ENCODE measurements around the gene DPT.

Gene DPT

DNA sequence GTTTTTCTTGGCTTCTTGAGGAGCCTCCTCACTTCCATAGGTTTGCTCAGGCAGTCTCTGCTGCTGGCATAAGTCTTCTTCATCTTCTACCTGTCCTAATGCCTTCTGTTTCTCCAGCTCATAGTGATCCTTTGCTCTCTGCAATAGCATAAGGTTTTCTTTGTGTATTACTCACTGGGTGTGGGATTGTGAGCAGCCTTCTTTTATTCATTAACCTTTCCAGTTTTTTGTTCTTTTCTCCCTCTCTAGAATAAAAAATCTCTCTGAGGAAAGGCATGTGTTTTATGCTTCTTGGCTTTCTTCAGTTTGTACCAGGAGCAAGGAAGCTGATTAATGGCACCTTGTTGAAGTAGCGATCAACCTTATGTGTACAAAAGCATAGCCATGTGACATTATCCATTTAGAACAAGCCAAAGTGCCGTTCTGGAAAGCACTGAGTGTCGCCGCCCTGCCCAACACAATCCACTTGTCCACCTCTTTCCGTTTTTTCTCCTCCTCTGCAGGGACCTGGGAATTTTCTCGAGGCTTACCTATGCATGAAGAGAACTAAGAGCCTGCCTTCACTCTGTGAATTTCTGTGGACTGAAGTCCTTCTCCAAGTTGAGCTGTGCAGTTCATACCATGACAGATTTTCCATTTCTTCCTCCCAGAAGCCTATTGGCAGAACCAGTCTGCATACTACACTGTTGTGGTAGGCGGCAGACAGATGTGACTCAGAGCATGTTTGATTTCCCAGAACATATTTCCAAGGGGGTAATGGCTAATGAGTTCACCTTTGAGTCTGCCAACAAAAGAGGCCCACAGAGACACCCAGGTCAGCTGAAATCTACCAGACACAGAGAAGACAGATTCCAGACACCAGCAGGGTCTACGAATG lies 39.0 kb downstream of the DPT start:
- Histone ChIP-seq H3K4me3 (no peak overlapping the region), H3K36me3 (ENCODE audit: insufficient read depth, low read length) (no peaks in the 10 kb centered on the region), H3K9ac (ENCODE audit: insufficient read length) (no peak overlapping the region), H3K9me3 (ENCODE audit: low read depth, low read length) (no peaks in the 10 kb centered on the region), H3K27ac (no peak overlapping the region)
- no peak for DNase-seq (ENCODE audit: low read depth, low spot score)
- TF ChIP-seq FOXP2 (optimal IDR thresholded peaks at IDR 0.05; ENCODE audit: control extremely low read depth, extremely low read length, insufficient read depth) (no peak), EZH2 (IDR thresholded peaks at IDR 0.05) (no peak), POLR2AphosphoS5 (IDR thresholded peaks at IDR 0.05; ENCODE audit: borderline replicate concordance, low read depth, low read length) (no peak)

DNA sequence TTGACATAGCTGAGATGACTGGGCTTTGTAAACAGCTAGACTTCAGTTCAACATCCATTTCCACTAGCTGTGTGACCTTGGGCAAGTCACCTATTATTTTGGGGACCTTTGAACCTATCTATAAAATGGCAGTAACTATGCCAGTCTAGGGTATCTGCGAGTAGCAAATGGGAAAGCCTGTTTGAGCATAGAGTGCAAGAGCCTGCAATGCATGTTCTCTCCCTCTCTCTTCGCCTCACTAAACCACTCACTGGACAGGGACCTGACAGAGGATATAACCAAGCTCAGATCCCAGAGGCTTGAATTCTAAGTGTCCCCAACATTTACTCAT lies 39.7 kb downstream of the DPT start:
- Histone ChIP-seq H3K36me3 (ENCODE audit: insufficient read depth, low read length) (no peaks in the 10 kb centered on the region), H3K27ac (no peak overlapping the region), H3K4me3 (no peak overlapping the region), H3K9me3 (ENCODE audit: low read depth, low read length) (no peaks in the 10 kb centered on the region), H3K9ac (ENCODE audit: insufficient read length) (no peak overlapping the region)
- TF ChIP-seq EZH2 (IDR thresholded peaks at IDR 0.05): no peak
- TF ChIP-seq FOXP2 (optimal IDR thresholded peaks at IDR 0.05; ENCODE audit: control extremely low read depth, extremely low read length, insufficient read depth): no peak
- TF ChIP-seq POLR2AphosphoS5 (IDR thresholded peaks at IDR 0.05; ENCODE audit: borderline replicate concordance, low read depth, low read length): no peak
- no peak for DNase-seq (ENCODE audit: low read depth, low spot score)

DNA sequence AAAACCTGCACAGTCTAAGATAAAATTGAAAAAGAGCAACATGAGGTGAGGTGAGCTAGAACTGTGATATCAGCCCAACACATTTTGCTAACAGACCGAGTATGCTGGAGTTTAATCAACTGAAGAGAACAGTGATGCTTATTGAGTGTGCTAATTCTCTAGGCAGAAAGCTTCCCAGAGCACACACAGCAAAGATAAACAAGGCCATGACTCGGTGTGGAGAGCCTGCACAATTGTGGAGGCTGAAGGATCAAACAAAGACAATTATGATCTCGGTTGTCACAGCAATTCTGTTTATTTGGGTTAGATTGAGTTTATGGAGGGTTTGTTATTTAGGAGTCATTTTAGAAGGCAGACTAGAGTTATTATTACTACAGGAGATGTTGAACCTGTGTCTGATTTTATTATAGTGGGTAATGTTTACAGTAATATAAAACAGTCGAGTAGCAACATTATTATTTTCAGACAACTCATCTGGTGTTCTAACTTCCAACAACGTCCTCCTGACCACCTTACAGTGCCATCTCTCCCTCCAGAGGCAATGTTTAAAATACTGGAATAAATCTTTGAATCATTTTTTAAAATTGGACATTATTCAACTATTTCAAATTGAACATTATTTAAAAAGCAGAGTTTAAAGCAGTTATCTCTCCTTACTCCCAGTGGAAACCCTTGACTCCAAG lies 40.2 kb downstream of the DPT start:
- TF ChIP-seq FOXP2 (optimal IDR thresholded peaks at IDR 0.05; ENCODE audit: control extremely low read depth, extremely low read length, insufficient read depth) (no peak), POLR2AphosphoS5 (IDR thresholded peaks at IDR 0.05; ENCODE audit: borderline replicate concordance, low read depth, low read length) (no peak), EZH2 (IDR thresholded peaks at IDR 0.05) (no peak)
- H3K9ac ChIP-seq (ENCODE audit: insufficient read length): no peak overlapping the region
- H3K9me3 ChIP-seq (ENCODE audit: low read depth, low read length): no peaks in the 10 kb centered on the region
- no peak for DNase-seq (ENCODE audit: low read depth, low spot score)
- no peak overlapping the region for H3K4me3 ChIP-seq
- no peak overlapping the region for H3K27ac ChIP-seq
- H3K36me3 ChIP-seq (ENCODE audit: insufficient read depth, low read length): no peaks in the 10 kb centered on the region

DNA sequence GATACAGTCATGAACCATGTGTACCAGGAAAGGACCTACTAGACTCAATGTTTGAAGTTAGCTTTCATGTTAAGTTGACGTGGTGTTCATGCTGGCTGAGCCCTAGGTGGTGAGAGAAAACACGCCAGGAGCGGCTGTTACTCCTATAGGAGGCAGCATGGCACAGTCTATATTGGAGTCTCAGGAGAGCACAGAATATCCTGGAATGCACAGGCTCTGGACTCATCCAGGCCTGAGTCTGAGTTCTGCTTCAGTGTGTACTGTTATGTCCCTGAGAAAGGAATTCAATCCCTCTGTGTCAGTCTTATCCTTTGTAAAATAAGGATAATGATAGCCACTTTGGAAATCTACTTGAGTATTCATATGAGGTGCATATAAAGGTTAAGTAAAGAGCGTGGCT lies 41.2 kb downstream of the DPT start:
- no peak for DNase-seq (ENCODE audit: low read depth, low spot score)
- Histone ChIP-seq H3K36me3 (ENCODE audit: insufficient read depth, low read length) (no peaks in the 10 kb centered on the region), H3K9ac (ENCODE audit: insufficient read length) (no peak overlapping the region), H3K9me3 (ENCODE audit: low read depth, low read length) (no peaks in the 10 kb centered on the region), H3K4me3 (no peak overlapping the region), H3K27ac (no peak overlapping the region)
- TF ChIP-seq FOXP2 (optimal IDR thresholded peaks at IDR 0.05; ENCODE audit: control extremely low read depth, extremely low read length, insufficient read depth) (no peak), POLR2AphosphoS5 (IDR thresholded peaks at IDR 0.05; ENCODE audit: borderline replicate concordance, low read depth, low read length) (no peak), EZH2 (IDR thresholded peaks at IDR 0.05) (no peak)

DNA sequence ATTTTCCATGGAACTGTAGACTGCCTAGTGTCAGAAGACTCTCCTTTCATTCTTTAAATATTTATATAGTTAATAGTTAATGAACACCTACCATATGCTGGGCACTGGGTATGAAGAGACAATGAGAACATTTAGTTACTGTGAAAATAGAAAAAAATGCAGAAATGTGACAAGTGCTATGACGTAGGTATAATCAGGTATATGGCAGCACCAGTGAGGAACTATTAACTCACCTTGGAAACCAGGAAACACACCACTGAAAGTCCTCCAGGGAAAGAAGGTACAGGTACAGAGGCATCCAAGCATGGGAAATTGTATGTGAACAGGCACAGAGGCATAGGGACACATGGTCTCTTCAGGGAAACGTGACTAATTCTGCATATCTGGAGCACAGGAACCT lies 42.3 kb downstream of the DPT start:
- no peak overlapping the region for H3K9ac ChIP-seq (ENCODE audit: insufficient read length)
- no peak overlapping the region for H3K4me3 ChIP-seq
- no peaks in the 10 kb centered on the region for H3K9me3 ChIP-seq (ENCODE audit: low read depth, low read length)
- TF ChIP-seq FOXP2 (optimal IDR thresholded peaks at IDR 0.05; ENCODE audit: control extremely low read depth, extremely low read length, insufficient read depth): no peak
- no peak for TF ChIP-seq POLR2AphosphoS5 (IDR thresholded peaks at IDR 0.05; ENCODE audit: borderline replicate concordance, low read depth, low read length)
- no peak for TF ChIP-seq EZH2 (IDR thresholded peaks at IDR 0.05)
- H3K36me3 ChIP-seq (ENCODE audit: insufficient read depth, low read length): no peaks in the 10 kb centered on the region
- H3K27ac ChIP-seq: no peak overlapping the region
- no peak for DNase-seq (ENCODE audit: low read depth, low spot score)

DNA sequence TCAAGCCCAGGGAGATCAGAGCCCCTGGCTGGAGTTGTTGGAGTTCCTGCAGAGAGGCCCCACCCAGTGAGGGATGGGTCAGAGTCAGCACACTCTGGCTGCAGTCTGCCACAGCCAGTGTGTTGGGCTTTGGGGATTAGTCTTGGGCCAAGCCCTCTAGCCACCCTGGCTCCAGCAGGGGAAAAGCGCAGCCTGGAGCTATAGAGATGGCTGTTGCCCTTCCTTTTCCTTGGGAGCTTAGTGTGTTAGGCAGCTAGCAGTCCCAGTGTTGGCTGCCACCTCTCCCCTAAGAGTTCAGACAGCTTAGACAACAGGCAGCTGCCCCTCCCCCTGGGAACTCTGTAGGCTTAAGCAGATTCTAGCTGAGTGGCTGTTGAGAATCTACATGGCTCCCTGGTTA lies 45.1 kb downstream of the DPT start:
- no peak overlapping the region for H3K9ac ChIP-seq (ENCODE audit: insufficient read length)
- no peak for TF ChIP-seq POLR2AphosphoS5 (IDR thresholded peaks at IDR 0.05; ENCODE audit: borderline replicate concordance, low read depth, low read length)
- TF ChIP-seq EZH2 (IDR thresholded peaks at IDR 0.05): no peak
- no peak for TF ChIP-seq FOXP2 (optimal IDR thresholded peaks at IDR 0.05; ENCODE audit: control extremely low read depth, extremely low read length, insufficient read depth)

DNA sequence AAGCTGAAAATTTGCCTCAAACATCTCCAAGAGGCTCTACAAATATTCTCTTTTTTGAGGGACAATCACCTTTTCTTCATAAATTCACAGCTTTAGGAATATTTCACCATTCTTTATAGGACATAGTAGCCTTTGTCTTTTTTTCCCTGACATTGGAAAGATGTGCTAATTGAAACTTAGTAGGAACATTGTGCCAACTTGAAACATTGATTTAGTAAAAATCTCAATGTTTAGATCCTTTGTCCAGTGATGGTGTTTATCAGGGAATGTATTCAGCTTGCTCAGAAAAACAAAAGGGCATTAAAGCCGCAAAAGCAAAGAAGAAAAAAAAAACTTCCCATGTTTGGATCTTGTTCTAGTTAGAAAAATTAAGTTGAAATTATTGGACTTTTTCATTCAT lies 52.1 kb downstream of the DPT start:
- TF ChIP-seq EZH2 (IDR thresholded peaks at IDR 0.05) (no peak), POLR2AphosphoS5 (IDR thresholded peaks at IDR 0.05; ENCODE audit: borderline replicate concordance, low read depth, low read length) (no peak), FOXP2 (optimal IDR thresholded peaks at IDR 0.05; ENCODE audit: control extremely low read depth, extremely low read length, insufficient read depth) (no peak)
- H3K9me3 ChIP-seq (ENCODE audit: low read depth, low read length): no peaks in the 10 kb centered on the region
- DNase-seq (ENCODE audit: low read depth, low spot score): no peak
- no peak overlapping the region for H3K9ac ChIP-seq (ENCODE audit: insufficient read length)
- H3K36me3 ChIP-seq (ENCODE audit: insufficient read depth, low read length): no peaks in the 10 kb centered on the region
- H3K27ac ChIP-seq: no peak overlapping the region
- no peak overlapping the region for H3K4me3 ChIP-seq

More for the DNA sequence above, 45.1 kb downstream of the DPT start:
- Histone ChIP-seq H3K4me3 (no peak overlapping the region), H3K36me3 (ENCODE audit: insufficient read depth, low read length) (no peaks in the 10 kb centered on the region), H3K9me3 (ENCODE audit: low read depth, low read length) (no peaks in the 10 kb centered on the region), H3K27ac (no peak overlapping the region)
- no peak for DNase-seq (ENCODE audit: low read depth, low spot score)

DNA sequence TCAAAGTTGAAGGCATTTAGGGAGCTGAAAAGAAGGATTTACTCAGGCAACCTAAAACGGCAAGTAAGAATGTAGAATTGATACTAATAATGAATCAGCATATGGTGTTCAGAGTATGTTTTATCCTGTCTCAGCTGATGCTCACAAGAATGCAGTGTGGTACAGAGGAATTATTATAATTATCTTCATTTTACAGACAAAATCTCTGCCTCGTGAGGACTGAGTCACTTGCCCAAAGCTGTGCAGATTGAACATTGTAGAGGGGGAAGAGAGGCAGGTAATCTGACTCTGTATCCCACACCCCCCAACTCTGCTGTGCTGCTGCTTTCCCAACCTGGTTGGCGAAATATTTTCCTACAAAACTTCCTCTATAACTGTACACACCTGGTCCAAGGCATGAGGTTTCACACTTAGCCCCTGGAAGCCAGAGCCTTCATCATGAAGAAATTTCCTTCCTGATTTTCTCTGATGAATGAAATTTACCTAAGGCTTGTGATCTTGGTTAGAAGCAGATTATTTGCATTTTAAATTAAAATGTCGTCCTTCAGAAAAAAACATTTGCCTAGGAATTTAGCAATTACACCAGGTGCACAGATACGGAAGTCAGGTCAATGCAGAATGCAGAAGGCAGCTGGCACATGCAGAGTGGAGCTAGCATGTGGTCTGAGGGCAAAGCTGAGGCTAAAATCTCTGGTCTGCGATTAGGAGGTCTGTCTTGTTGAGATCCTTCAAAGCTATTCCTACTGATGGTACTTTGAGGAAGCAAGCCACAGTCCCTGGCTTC lies 52.8 kb downstream of the DPT start:
- Histone ChIP-seq H3K4me3 (no peak overlapping the region), H3K27ac (no peak overlapping the region), H3K9me3 (ENCODE audit: low read depth, low read length) (no peaks in the 10 kb centered on the region), H3K36me3 (ENCODE audit: insufficient read depth, low read length) (no peaks in the 10 kb centered on the region), H3K9ac (ENCODE audit: insufficient read length) (no peak overlapping the region)
- TF ChIP-seq FOXP2 (optimal IDR thresholded peaks at IDR 0.05; ENCODE audit: control extremely low read depth, extremely low read length, insufficient read depth) (no peak), POLR2AphosphoS5 (IDR thresholded peaks at IDR 0.05; ENCODE audit: borderline replicate concordance, low read depth, low read length) (no peak), EZH2 (IDR thresholded peaks at IDR 0.05) (no peak)
- DNase-seq (ENCODE audit: low read depth, low spot score): no peak

Measured in SK-N-MC (cell line).